Measurements from ENCODE around the gene FAM20A. TPM values are rescaled to one million over a fixed set of nuclear protein-coding genes. Genes with fewer than 3 reads are reported as not detected.
A peak's percentile ranks its signal among the peaks of the same experiment; 100 is the strongest.

Gene FAM20A
- total RNA-seq, 6 experiments from 2014 or later, result not detected

GRCh38 chr17:68581863-68582645 is 19.1 kb downstream of the FAM20A start:
- no peak overlapping the region for H3K4me3 Mint-ChIP-seq
- peaks cover 5% of the 10 kb centered on the region; the same call in 1 of the 2 replicates for H3K4me1 Mint-ChIP-seq (ENCODE audit: low read depth)
- H3K36me3 Mint-ChIP-seq (ENCODE audit: low read depth), result no peaks in the 10 kb centered on the region
- peaks cover 4% of the 10 kb centered on the region for H3K27me3 Mint-ChIP-seq (ENCODE audit: insufficient read depth)
- no peak for DNase-seq
- peaks cover 10% of the 10 kb centered on the region for H3K9me3 Mint-ChIP-seq
- H3K27ac Mint-ChIP-seq, result no peak overlapping the region
- TF ChIP-seq CTCF (IDR thresholded peaks at IDR 0.05), result no peak

GRCh38 chr17:68580236-68580770 is 20.9 kb downstream of the FAM20A start:
- Mint-ChIP-seq H3K9me3 (peaks cover 6% of the 10 kb centered on the region), H3K4me1 (ENCODE audit: low read depth) (peaks cover 8% of the 10 kb centered on the region; the same call in 1 of the 2 replicates), H3K27me3 (ENCODE audit: insufficient read depth) (peaks cover 2% of the 10 kb centered on the region; the same call in 1 of the 2 replicates), H3K4me3 (no peak overlapping the region), H3K27ac (no peak overlapping the region), H3K36me3 (ENCODE audit: low read depth) (no peaks in the 10 kb centered on the region)
- peak; percentile 13 for DNase-seq
- TF ChIP-seq CTCF (IDR thresholded peaks at IDR 0.05), result no peak

GRCh38 chr17:68579194-68579927 is 21.8 kb downstream of the FAM20A start:
- Mint-ChIP-seq H3K36me3 (ENCODE audit: low read depth) (no peaks in the 10 kb centered on the region), H3K9me3 (peaks cover 6% of the 10 kb centered on the region), H3K4me3 (no peak overlapping the region), H3K27ac (no peak overlapping the region), H3K4me1 (ENCODE audit: low read depth) (peaks cover 8% of the 10 kb centered on the region; the same call in 1 of the 2 replicates), H3K27me3 (ENCODE audit: insufficient read depth) (peaks cover 2% of the 10 kb centered on the region; the same call in 1 of the 2 replicates)
- no peak for TF ChIP-seq CTCF (IDR thresholded peaks at IDR 0.05)
- no peak for DNase-seq

- Mint-ChIP-seq H3K4me3 (no peak overlapping the region), H3K9me3 (peaks cover 3% of the 10 kb centered on the region)
Measured at GRCh38 chr17:68578236-68578635, 22.9 kb downstream of the FAM20A start.

More at GRCh38 chr17:68578236-68578635, 22.9 kb downstream of the FAM20A start:
- Mint-ChIP-seq H3K27ac (no peak overlapping the region), H3K27me3 (ENCODE audit: insufficient read depth) (peaks cover 2% of the 10 kb centered on the region; the same call in 1 of the 2 replicates), H3K4me1 (ENCODE audit: low read depth) (peaks cover 8% of the 10 kb centered on the region; the same call in 1 of the 2 replicates), H3K36me3 (ENCODE audit: low read depth) (no peaks in the 10 kb centered on the region)
- no peak for DNase-seq
- no peak for TF ChIP-seq CTCF (IDR thresholded peaks at IDR 0.05)

Measured in HFFc6 (cell line).